ENCODE results near the gene PRADC1.

The PRADC1 gene

DNA sequence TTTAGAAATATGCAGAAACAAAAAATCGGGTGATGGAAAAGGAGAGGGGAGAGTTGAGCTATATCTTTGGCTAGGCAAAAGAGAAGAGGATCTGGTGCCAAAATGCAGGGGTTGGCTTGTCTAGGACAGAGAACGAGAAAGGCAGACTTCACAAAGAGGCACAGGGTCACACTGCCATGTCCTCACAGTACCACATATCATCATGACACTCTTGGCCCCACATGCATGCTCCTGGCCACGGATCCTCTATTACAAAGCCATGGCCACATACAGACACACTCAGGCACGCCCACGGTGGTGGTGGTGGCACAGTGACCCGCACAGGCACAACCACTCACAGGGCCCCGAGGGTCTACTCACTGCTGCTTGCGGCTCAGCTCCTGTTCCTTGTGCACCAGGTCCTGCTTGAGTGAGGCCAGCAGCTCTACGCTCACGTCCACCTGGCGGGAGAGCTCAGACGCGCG is 35.4 kb upstream of the PRADC1 start:
- peak overlapping the region; percentile 56 for H3K4me3 ChIP-seq (ENCODE audit: low read depth, low read length)
- no peak for DNase-seq (ENCODE audit: low read depth)
- TF ChIP-seq, protein P1, sequence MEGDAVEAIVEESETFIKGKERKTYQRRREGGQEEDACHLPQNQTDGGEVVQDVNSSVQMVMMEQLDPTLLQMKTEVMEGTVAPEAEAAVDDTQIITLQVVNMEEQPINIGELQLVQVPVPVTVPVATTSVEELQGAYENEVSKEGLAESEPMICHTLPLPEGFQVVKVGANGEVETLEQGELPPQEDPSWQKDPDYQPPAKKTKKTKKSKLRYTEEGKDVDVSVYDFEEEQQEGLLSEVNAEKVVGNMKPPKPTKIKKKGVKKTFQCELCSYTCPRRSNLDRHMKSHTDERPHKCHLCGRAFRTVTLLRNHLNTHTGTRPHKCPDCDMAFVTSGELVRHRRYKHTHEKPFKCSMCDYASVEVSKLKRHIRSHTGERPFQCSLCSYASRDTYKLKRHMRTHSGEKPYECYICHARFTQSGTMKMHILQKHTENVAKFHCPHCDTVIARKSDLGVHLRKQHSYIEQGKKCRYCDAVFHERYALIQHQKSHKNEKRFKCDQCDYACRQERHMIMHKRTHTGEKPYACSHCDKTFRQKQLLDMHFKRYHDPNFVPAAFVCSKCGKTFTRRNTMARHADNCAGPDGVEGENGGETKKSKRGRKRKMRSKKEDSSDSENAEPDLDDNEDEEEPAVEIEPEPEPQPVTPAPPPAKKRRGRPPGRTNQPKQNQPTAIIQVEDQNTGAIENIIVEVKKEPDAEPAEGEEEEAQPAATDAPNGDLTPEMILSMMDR (IDR thresholded peaks at IDR 0.05; ENCODE audit: control insufficient read depth, extremely low read depth, insufficient read depth): no peak

DNA sequence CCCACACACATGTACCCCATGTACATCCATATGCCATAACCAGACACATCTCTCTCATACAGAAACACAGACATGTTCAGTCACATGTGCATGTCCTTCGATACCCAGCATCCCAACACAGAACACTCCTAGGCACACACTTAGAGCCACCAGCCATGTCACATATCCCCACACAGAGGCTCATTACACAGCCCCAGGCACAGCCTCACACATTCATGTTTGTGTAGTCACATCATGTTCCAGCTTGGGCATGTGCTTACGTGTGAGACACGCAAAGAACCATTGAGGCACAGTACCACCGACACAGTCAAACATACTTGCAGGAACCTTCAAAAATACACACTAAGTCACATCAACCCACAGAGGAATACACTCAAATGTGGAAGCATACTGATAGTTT is 34.0 kb upstream of the PRADC1 start:
- no peak overlapping the region for H3K4me3 ChIP-seq (ENCODE audit: low read depth, low read length)
- TF ChIP-seq, protein P1 (IDR thresholded peaks at IDR 0.05; ENCODE audit: control insufficient read depth, extremely low read depth, insufficient read depth): no peak

DNA sequence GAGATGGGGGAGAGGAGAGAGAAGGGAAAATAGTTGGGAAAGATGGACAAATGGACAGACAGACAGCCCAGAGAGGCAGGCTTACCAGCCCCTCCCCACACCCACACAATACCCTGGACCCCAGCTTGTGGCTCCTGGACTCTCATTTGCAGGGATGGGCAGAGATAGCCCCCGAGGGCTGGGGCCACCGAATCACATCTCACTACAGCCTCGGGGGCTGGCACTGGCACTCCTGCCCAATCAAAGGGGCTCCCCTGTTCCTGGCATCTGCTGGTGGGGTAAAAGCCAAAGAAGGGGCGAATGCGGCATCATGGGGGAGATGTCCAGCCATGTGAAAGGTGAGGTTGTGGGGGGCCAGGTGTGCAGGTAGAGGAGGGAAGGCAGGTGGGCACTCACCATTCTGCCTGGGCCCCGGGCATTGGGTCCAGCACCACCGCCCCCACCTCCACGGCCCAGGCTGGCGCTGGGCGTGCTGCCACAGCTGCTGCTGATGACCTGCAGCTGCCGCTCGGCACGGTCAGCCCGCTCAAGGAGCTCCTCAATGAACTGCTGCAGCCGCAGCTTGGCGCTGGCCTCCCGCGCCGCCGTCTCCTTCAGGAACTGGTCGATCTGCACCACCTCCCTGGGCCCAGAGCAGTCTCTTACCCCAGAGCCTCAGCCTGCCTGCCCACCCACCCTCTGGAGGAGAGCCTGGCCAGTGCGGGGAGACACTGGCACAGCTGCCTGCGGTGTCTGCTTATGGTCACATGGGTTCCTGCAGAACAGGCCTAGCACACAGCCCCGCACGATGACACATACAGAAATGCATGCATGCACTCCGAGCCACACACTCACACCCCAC is 33.2 kb upstream of the PRADC1 start:
- no peak for DNase-seq (ENCODE audit: low read depth)
- no peak overlapping the region for H3K4me3 ChIP-seq (ENCODE audit: low read depth, low read length)
- TF ChIP-seq, protein P1 (IDR thresholded peaks at IDR 0.05; ENCODE audit: control insufficient read depth, extremely low read depth, insufficient read depth): no peak

More for the DNA sequence above, 34.0 kb upstream of the PRADC1 start:
- DNase-seq (ENCODE audit: low read depth): no peak

DNA sequence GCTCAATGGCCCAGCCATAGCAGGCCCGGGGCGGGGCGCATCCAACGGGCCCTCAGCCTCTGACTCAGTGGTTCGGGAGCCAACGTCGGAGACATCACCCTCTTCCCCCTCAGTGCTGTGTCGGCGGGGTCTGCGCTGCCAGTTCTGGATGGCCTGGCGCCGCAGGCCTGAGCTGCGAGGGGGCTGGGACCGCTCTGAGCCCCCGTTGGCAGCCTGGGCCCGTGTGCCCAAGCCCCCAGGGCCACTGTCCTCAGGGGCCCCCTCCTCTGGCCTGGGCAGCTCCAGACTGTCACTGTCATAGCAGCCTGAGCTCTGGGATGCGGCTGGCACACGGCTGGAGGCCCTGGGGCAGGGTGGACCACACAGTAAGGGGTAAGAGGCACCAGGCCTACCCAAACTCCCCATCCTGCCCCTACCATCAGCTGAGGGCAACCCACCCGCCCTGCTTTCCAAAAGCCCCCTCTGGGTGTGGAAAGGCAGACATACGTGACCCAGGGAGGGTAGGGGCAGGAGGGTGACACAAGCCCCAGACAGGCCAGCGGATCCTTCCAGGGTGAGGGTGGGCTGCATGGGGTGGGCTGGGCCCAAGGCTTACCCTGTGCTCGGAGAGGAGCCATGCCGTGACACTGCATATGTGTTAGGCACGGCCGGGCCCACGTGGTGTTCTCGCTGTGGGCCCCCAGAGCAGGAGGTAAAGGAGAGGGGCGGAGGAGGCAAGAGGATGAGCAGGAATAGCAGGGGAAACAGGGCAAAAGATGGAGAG is 32.4 kb upstream of the PRADC1 start:
- TF ChIP-seq, protein P1 (IDR thresholded peaks at IDR 0.05; ENCODE audit: control insufficient read depth, extremely low read depth, insufficient read depth): no peak

DNA sequence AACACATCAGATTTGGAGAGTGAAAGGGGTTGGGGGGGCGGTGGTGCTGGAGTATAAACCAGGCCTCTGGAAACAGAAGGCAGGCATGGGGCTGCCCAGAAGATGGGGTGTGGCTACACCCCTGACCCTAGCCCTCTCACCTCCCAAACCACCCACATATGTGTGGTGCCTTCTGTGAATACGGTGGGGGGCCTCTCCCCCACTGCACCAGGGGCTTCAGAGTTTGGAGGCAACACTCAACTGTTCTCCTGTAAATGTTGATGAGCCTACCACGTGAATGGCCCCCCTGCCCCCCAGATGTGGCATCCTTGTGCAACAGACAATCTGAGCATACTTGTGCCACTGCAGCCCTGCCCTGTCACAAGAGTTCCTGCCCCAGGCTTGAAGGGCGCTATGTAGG is 31.7 kb upstream of the PRADC1 start:
- no peak overlapping the region for H3K4me3 ChIP-seq (ENCODE audit: low read depth, low read length)
- TF ChIP-seq, protein P1 (IDR thresholded peaks at IDR 0.05; ENCODE audit: control insufficient read depth, extremely low read depth, insufficient read depth): no peak
- no peak for DNase-seq (ENCODE audit: low read depth)

More for the DNA sequence above, 32.4 kb upstream of the PRADC1 start:
- DNase-seq (ENCODE audit: low read depth): no peak
- no peak overlapping the region for H3K4me3 ChIP-seq (ENCODE audit: low read depth, low read length)

DNA sequence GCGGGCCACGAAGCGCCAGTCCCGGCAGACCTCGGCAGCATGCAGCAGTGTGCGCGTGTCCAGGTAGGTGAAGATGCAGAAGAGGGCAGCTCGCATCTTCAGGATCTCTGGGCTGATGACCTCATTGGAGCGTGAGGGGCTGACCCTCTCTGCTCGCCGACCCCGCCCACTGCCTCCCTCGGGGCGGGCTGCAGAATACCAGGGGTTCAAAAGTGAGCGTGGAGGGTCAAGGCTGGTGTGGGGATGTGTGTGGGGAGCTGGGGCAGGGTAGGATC is 31.2 kb upstream of the PRADC1 start:
- no peak for DNase-seq (ENCODE audit: low read depth)
- no peak overlapping the region for H3K4me3 ChIP-seq (ENCODE audit: low read depth, low read length)
- TF ChIP-seq, protein P1 (IDR thresholded peaks at IDR 0.05; ENCODE audit: control insufficient read depth, extremely low read depth, insufficient read depth): no peak

Data from LNCaP clone FGC (cell line).